ENCODE results near the gene CERS6.

CERS6 gene

DNA sequence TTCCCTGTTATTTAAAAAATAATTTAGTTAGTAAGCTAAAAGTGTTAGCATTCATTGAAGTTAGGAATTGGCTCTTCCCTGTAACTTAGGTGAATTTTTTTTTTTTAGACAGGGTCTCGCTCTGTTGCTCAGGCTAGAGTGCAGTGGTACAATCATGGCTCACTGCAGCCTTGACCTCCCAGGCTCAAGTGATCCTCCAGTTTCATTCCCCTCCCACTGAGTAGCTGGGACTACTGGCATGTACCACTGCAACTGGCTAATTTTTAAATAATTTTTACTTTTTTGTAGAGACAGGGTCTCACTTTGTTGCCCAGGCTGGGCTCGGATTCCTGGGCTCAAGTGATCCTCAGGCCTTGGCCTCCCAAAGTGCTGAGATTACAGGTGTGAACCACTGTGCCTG lies 66.4 kb downstream of the CERS6 start:
- no peak overlapping the region for H3K27ac Mint-ChIP-seq
- H3K9me3 Mint-ChIP-seq, result no peaks in the 10 kb centered on the region
- H3K4me1 Mint-ChIP-seq, result peaks cover 42% of the 10 kb centered on the region
- DNase-seq, result no peak
- no peaks in the 10 kb centered on the region for H3K27me3 Mint-ChIP-seq
- ATAC-seq, result no peak
- H3K4me3 Mint-ChIP-seq, result no peak overlapping the region

DNA sequence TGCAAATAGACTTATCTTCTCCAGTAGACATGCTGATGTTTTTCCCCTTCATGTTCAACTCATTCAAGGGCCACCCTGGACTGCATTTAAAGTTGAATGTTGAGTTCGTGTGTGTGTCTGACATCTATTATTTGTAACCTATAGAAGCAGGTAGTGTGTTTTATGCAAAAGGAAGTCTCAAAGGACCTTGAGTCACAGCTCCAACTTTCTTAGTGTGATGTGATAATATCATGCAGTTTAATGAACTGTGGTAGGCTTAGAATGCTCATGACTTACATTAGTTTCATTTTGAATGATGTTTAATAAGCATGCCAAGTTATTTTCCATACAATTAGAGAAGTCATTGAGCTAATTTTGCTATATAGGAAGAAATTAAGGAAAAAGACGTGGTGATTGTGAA lies 67.9 kb downstream of the CERS6 start:
- H3K4me3 Mint-ChIP-seq, result no peak overlapping the region
- peaks cover 47% of the 10 kb centered on the region for H3K4me1 Mint-ChIP-seq
- ATAC-seq (no peak), DNase-seq (no peak)
- H3K27me3 Mint-ChIP-seq, result no peaks in the 10 kb centered on the region
- H3K27ac Mint-ChIP-seq, result no peak overlapping the region
- no peaks in the 10 kb centered on the region for H3K9me3 Mint-ChIP-seq

DNA sequence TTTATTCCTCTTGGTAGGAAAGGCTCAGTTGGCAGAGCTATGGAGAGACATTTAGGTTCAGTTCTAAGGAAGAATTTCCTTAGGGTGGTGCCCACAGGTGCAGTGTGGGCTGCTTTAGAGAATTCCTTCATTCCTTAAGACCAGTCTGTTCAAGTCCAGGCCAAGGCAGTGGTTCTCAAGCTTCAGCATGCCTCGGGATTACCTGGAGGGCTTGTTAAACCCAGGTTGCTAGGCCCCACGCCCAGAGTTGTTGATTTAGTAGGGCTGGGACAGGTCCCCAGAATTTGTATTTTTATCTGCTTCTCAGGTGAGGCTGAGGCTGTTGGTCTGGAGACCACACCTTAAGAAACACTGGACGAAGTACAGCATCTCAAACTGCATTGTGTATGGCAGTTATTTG lies 68.9 kb downstream of the CERS6 start:
- Mint-ChIP-seq H3K27me3 (no peaks in the 10 kb centered on the region), H3K27ac (no peak overlapping the region), H3K9me3 (no peaks in the 10 kb centered on the region), H3K4me1 (peaks cover 55% of the 10 kb centered on the region), H3K4me3 (no peak overlapping the region)
- DNase-seq (no peak), ATAC-seq (no peak)

DNA sequence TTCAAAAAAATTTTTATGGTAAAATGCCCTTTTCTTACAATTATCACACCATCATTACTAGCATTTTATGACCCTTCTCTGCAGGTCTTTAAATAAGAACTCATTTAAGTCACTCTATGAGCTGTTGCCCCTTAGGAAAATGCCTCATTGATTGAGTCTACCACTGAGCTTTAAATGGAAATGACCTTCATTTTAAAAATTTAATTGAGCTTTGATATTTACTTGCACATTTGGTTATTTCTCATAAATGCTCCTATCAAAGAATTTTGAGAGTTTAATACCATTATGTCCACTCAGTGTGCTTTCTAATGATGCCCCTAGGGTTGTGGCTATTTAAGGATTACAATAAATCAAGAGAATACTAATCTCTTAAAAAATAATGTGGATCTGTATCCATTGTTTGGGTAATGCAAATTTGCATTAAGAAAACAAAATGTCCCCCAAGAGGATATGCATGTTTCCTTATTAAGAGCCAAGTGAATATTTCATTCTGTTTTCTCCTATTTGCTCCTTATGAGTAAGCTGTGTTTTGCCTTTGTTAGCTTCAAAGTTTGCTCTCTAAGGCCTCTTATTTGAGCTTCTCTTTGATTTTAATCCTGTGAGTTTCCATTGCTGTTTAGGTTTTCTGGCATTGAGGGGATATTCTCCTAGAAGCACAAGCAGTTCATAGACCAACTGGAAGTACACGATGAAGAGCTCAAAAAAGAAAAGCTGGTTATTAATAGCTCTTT lies 69.8 kb downstream of the CERS6 start:
- no peak for ATAC-seq
- no peak for DNase-seq
- Mint-ChIP-seq H3K4me1 (peaks cover 62% of the 10 kb centered on the region), H3K4me3 (no peak overlapping the region), H3K27me3 (no peaks in the 10 kb centered on the region), H3K9me3 (no peaks in the 10 kb centered on the region), H3K27ac (no peak overlapping the region)

DNA sequence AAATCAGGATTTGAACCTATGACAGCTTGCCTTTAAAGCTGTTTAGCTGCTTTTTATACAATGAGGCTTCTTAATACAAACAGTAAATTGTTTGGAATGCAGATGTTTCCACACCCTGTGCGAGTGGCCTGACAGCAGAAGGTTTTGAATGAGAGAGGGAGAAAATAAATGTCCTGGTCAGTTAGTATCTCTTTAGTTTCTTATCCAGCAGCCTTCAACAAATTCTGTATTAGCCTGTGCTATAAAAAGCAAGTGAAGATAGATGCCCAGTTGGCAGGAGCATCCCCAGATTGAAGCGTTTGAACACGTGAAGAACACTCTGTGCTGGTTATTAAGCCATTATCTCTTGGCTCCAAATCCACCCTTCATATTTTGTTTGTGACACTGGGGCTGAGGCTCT lies 70.6 kb downstream of the CERS6 start:
- Mint-ChIP-seq H3K9me3 (no peaks in the 10 kb centered on the region), H3K4me3 (no peak overlapping the region), H3K27me3 (no peaks in the 10 kb centered on the region), H3K4me1 (peaks cover 62% of the 10 kb centered on the region), H3K27ac (no peak overlapping the region)
- no peak for ATAC-seq
- DNase-seq, result no peak

DNA sequence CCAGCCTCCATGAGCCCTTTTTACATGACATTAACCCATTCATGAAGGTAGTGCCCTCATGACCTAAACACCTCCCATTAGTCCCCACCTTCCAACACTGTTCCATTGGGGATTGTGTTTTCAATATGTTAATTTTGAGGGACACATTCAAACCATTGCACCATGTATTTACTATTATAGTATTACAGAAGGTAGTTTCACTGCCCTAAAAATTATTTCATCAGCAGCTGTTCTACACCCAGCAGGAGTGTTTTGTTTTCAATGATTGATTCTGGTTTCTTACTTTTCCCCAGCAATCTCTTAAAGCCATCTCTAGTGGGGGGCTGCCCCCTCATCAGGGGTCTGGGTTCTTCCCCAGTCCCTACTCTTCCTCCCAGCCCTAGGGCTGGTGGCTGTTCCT lies 71.9 kb downstream of the CERS6 start:
- Mint-ChIP-seq H3K4me3 (no peak overlapping the region), H3K4me1 (peaks cover 63% of the 10 kb centered on the region), H3K27ac (no peak overlapping the region), H3K9me3 (peaks cover 2% of the 10 kb centered on the region in 2 donors), H3K27me3 (no peaks in the 10 kb centered on the region)
- DNase-seq (no peak), ATAC-seq (no peak)

DNA sequence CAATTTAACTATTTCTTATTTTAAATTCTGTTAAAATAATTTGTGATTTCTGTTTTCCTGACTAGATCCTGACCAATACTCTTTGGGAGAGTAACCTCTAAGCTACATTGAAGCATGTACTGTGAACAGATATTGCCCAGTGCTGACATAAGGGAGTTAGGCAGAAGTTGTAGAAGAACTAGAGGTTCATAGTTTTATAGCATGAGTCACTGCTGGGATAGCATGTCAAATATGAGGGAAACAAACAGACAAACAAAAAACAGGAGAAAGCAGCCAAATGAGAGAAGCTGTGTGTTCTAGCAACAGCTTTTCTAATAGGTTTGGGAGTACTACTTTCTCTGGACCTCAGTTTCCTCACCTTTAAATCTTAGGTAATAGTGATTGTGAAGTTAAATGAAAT lies 72.4 kb downstream of the CERS6 start:
- H3K27ac Mint-ChIP-seq, result no peak overlapping the region

DNA sequence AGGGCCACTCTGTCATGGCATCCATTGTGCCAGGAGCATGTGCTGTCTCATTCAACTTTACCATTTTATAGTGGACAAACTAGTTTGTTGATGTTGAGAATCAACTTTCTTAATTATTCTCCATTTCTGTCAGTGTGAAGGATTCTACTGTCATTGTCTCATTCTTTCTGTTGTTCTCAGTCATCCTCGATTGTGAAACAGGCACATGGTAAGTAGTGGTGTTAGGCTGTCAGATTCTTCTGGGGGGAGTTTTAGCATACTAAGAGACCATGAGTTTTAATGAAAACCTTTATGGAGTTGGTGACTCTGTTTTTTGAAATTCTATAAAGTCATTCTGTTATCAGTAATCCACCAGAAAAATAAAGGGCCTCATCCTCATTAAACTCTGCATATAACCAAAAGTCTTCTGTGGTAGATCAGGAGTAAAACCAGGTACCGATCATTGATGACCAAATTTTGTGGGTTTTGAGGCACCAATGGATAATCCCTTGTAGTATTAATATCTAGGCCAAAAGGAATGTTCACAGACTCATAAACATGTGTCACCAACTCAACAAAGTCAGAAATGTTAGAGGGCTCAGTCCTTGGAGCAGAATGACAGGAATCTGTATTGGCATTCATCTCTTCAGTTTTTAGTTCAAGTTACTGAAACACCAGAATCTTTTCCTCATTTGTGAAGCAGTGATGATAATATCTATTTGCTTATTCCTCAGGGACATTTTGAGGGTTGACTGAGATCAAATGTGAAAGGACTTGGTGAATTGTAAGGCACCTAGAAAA lies 73.2 kb downstream of the CERS6 start:
- peak; percentile 58 for ATAC-seq
- Mint-ChIP-seq H3K27ac (peak overlapping the region in 1 of 2 donors; percentile 42), H3K4me1 (peaks cover 63% of the 10 kb centered on the region)

More for the DNA sequence above, 72.4 kb downstream of the CERS6 start:
- ATAC-seq (no peak), DNase-seq (no peak)
- H3K27me3 Mint-ChIP-seq, result no peaks in the 10 kb centered on the region
- no peak overlapping the region for H3K4me3 Mint-ChIP-seq
- H3K4me1 Mint-ChIP-seq, result peaks cover 63% of the 10 kb centered on the region
- H3K9me3 Mint-ChIP-seq, result peaks cover 5 to 7% of the 10 kb centered on the region in 2 donors

DNA sequence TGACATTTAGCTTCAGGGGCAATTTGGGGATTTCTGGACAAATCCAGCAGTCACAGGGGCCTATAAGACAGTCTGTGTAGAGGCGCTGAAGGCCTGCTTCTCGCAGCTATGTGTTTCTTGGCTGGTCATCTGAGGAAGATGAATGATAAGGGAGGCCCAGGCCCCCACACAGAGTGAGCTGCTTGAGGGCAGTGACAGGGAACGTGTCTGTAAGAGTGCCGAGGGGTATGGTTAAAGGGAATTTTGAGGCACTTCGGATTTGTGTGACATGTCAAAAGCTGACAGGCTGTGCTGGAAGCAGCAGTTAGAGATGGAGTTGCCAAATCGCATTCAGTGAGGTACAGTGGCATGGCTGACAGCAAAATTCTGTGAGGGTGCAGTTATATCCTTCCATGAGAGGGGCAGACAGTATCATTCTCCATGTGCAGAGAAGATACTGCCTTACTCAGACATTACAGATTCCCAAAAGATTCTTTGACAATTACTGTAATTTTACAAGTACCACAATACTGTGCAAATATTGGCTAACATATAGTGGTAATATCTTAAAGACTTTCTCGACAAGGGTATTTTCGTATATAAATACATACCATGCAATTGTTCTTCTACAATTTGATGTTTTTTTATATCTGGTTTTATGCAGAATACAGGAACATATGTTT lies 74.0 kb downstream of the CERS6 start:
- H3K9me3 Mint-ChIP-seq, result peaks cover 10 to 21% of the 10 kb centered on the region in 2 donors
- no peaks in the 10 kb centered on the region for H3K27me3 Mint-ChIP-seq
- H3K4me3 Mint-ChIP-seq, result no peak overlapping the region
- ATAC-seq, result no peak
- DNase-seq, result no peak
- H3K27ac Mint-ChIP-seq, result peak overlapping the region in 1 of 2 donors; percentile 35
- peaks cover 64% of the 10 kb centered on the region for H3K4me1 Mint-ChIP-seq

More for the DNA sequence above, 73.2 kb downstream of the CERS6 start:
- H3K9me3 Mint-ChIP-seq, result peaks cover 10 to 15% of the 10 kb centered on the region in 2 donors
- no peak overlapping the region for H3K4me3 Mint-ChIP-seq
- no peak for DNase-seq
- H3K27me3 Mint-ChIP-seq, result no peaks in the 10 kb centered on the region

DNA sequence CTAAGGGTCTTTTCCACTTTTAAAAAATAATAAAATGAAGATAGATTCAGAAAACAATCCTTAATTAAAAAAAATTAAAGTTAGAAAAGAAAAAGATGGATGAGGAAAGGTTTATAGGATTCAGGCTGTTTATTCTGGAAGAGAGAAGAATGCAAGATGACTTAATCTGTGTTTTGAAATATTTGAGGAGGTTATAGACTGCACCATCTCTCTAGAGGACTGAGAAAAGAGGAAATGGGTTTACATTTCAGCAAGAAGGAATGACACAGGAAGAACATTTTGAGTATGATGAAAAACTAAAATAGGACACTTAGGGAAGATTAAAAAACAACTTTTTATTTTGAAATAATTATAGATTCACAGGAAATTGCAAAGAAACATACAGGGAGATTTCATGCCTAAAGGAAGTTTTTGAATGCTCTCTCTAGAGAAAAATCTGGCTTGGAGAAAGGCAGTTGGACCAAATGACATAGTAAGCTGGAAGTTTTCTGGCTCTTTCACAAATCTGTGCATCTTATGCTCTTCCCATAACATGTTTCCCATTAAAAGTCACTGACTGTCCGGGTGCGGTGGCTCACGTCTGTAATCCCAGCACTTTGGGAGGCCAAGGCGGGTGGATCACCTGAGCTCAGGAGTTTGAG lies 75.0 kb downstream of the CERS6 start:
- Mint-ChIP-seq H3K27ac (no peak overlapping the region), H3K4me3 (no peak overlapping the region), H3K27me3 (no peaks in the 10 kb centered on the region), H3K4me1 (peaks cover 64% of the 10 kb centered on the region), H3K9me3 (peaks cover 10 to 21% of the 10 kb centered on the region in 2 donors)
- DNase-seq (no peak), ATAC-seq (no peak)

DNA sequence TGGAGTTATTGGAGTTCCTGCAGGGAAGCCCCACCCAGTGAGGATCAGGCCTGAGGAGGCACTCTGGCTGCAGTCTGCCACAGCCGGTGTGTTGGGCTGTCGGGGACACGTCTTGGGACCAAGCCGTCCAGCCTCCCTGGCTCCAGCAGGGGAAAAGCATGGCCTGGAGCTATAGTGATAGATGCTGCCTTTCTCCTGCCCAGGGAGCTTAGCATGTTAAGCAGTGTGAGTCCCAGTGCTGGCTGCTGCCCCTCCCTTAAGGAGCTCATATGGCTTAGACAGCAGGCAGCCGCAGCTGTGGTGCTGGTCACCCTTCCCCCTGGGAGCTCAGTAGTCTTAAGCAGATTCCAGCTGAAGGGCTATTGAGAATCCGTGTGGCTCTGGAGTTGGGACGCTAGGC lies 78.9 kb downstream of the CERS6 start:
- Mint-ChIP-seq H3K27ac (no peak overlapping the region), H3K27me3 (no peaks in the 10 kb centered on the region), H3K4me3 (no peak overlapping the region), H3K9me3 (peaks cover 21 to 34% of the 10 kb centered on the region in 2 donors), H3K4me1 (peaks cover 61% of the 10 kb centered on the region)
- ATAC-seq (no peak), DNase-seq (no peak)

DNA sequence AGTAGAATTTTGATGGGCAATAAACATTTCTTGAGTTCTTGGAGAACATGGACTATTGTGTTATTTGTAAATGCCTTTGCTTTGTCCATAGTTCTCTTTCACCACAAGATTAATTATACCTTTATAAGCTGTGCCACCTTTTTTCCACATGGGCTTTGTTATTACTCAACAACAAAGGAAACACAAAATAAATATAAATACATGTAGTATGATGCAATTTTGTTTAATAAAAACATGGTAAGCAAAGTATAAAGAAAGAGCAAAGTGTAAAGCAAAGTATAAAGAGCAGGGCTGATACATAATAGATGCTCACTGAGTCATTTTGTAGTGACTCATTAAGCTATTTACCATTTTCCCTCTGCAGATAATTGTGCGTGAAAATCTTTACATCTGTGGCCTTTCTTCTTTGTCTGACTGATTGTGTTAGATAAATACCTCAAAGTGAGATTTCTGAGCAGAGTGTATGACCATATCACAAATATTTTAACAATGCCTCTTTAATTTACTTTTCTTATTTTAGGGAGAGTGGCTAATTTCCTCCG lies 80.9 kb downstream of the CERS6 start:
- Mint-ChIP-seq H3K4me1 (peaks cover 51% of the 10 kb centered on the region), H3K9me3 (peaks cover 27 to 48% of the 10 kb centered on the region in 2 donors), H3K27me3 (no peaks in the 10 kb centered on the region), H3K27ac (peak overlapping the region in 1 of 2 donors; percentile 42), H3K4me3 (no peak overlapping the region)
- ATAC-seq (peak; percentile 93), DNase-seq (no peak)

DNA sequence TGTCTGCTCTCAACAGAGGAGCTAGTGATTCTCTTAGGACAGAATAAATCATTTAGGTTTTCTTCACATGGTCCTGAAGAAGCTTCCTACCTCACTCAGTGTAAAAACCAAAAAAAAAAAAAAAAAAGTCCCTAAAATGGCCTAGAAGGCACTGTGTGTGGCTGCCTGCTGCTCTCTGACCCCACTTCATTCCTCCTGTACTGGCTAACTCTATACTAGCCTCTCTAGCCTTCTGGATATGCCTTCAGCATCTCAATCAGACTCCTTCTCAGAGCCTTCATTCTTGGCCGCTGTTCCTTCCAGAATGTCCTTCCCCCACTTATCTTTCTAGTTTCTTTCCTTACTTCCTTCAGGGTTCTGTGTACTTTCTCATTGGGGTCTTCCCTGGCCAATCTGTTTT lies 82.1 kb downstream of the CERS6 start:
- H3K27ac Mint-ChIP-seq, result no peak overlapping the region
- peaks cover 51% of the 10 kb centered on the region for H3K4me1 Mint-ChIP-seq
- DNase-seq (no peak), ATAC-seq (peak; percentile 19)
- peaks cover 24 to 45% of the 10 kb centered on the region in 2 donors for H3K9me3 Mint-ChIP-seq
- no peaks in the 10 kb centered on the region for H3K27me3 Mint-ChIP-seq
- no peak overlapping the region for H3K4me3 Mint-ChIP-seq

DNA sequence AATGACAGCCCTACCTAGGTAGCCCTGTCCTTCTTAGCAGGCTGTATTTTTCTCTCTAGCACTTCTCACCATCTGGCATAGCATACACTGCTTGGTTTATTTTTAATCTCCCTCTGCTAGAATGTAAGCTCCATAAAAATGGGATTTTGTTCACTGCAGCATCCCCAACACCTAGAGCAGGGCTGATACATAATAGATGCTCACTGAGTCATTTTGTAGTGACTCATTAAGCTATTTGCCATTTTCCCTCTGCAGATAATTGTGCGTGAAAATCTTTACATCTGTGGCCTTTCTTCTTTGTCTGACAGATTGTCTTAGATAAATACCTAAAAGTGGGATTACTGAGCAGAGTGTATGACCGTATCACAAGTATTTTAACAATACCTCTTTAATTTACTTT lies 82.5 kb downstream of the CERS6 start:
- peaks cover 21 to 41% of the 10 kb centered on the region in 2 donors for H3K9me3 Mint-ChIP-seq
- no peak overlapping the region for H3K4me3 Mint-ChIP-seq
- no peak for DNase-seq
- peaks cover 51% of the 10 kb centered on the region for H3K4me1 Mint-ChIP-seq
- ATAC-seq, result peak; percentile 61
- no peak overlapping the region for H3K27ac Mint-ChIP-seq
- H3K27me3 Mint-ChIP-seq, result no peaks in the 10 kb centered on the region

DNA sequence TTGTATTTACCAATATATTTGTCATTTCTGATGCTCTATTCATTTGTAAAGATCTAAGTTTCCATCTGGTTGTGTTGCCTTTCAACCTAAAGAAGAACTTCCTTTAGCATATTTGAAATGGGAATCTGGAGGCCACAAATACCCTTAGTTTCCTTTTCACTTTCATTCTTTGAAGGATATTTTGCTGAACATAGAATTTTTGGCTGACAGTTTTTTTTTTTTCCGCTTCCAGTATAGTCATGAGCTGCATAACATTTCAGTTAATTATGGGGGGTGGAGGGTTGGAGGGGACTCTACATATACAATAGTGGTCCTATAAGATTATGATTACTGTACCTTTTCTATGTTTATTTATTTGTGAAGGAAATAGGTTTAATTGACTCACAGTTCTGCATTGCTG lies 83.9 kb downstream of the CERS6 start:
- H3K9me3 Mint-ChIP-seq, result peaks cover 16 to 27% of the 10 kb centered on the region in 2 donors
- H3K4me3 Mint-ChIP-seq, result no peak overlapping the region
- no peaks in the 10 kb centered on the region for H3K27me3 Mint-ChIP-seq
- DNase-seq (no peak), ATAC-seq (no peak)
- H3K27ac Mint-ChIP-seq, result no peak overlapping the region
- peaks cover 51% of the 10 kb centered on the region for H3K4me1 Mint-ChIP-seq
